Measurements from ENCODE around the gene SORCS3. TPM values are rescaled to one million over a fixed set of nuclear protein-coding genes. Genes with fewer than 3 reads are reported as not detected.

SORCS3 gene
- total and polyA plus RNA-seq, 2 donors (not counting 1 experiment from before 2014, with no cell fraction given) = not detected

DNA sequence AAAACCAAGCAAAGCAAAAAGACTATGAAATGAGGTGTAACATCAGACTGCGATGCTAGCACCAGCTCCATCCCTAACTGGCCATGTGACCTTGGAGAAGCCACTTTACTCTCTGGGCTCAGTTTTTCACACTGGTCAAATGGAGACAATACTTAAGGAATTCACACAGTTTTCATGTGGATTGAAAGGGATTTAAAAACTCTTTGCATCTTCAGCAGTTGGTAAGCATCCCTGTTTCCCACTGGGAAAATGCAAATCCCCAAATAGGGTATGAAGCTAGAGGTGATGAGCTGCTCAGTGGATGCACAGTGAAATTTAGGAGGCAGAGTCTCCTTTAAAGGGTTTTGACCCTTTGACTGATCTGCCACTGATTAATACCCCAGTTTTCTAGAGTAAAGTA lies 240.7 kb downstream of the SORCS3 start:
- Histone ChIP-seq H3K36me3 (replicated peaks in 1 of 2; ENCODE audit: control extremely low read depth in 1 of 2, control insufficient read depth in 1 of 2, extremely low read depth in 1 of 2, insufficient read depth in 2 of 2, low read length in 1 of 2) (no peaks in the 10 kb centered on the region), H3K27ac (ENCODE audit: low read length in 2 of 2) (no peak overlapping the region), H3K27me3 (replicated peaks in 1 of 4; ENCODE audit: control extremely low read depth in 1 of 4, control insufficient read depth in 3 of 4, insufficient read depth in 4 of 4, low read length in 3 of 4) (no peaks in the 10 kb centered on the region), H4K20me1 (ENCODE audit: control insufficient read depth, insufficient read depth, low read length, poor library complexity, severe bottlenecking) (no peaks in the 10 kb centered on the region), H3K4me1 (ENCODE audit: control insufficient read depth in 2 of 2, insufficient read depth in 2 of 2, low read length in 2 of 2) (no peaks in the 10 kb centered on the region), H3K9me3 (ENCODE audit: control extremely low read depth in 1 of 3, control insufficient read depth in 2 of 3, insufficient read depth in 1 of 3, low read length in 2 of 3) (no peaks in the 10 kb centered on the region), H3K4me3 (ENCODE audit: control extremely low read depth in 1 of 5, extremely low read depth in 1 of 5, insufficient read depth in 1 of 5, low read depth in 2 of 5, low read length in 4 of 5) (no peak overlapping the region), H3K4me2 (replicated peaks; ENCODE audit: low read depth, low read length, poor library complexity, severe bottlenecking) (no peak overlapping the region), H2AFZ (ENCODE audit: insufficient read depth, low read depth, low read length, poor library complexity, severe bottlenecking) (no peak overlapping the region), H3K9ac (ENCODE audit: low read length) (no peak overlapping the region), H3K79me2 (ENCODE audit: control insufficient read depth, insufficient read depth, low read length) (no peaks in the 10 kb centered on the region)
- H3K27me3 Mint-ChIP-seq = no peaks in the 10 kb centered on the region
- ChIA-PET POLR2A (no interaction called here), CTCF (no interaction called here)
- ATAC-seq (ENCODE audit: low read depth) (no peak), DNase-seq (no peak)
- 80% methylated on average over 1 of the region's 1 CpG for WGBS (ENCODE audit: insufficient coverage)
- intact Hi-C loops (cut with micrococcal nuclease) = no loop called here
- no peaks in the 10 kb centered on the region for H3K9me3 Mint-ChIP-seq (ENCODE audit: insufficient read depth)
- H3K4me1 Mint-ChIP-seq = no peaks in the 10 kb centered on the region
- H3K27ac Mint-ChIP-seq = no peak overlapping the region
- no peak overlapping the region for H3K4me3 Mint-ChIP-seq
- TF ChIP-seq EZH2 (IDR thresholded peaks at IDR 0.05; ENCODE audit: borderline replicate concordance, insufficient read depth, low read depth, low read length, poor library complexity, severe bottlenecking) = no peak
- TF ChIP-seq, protein P1, sequence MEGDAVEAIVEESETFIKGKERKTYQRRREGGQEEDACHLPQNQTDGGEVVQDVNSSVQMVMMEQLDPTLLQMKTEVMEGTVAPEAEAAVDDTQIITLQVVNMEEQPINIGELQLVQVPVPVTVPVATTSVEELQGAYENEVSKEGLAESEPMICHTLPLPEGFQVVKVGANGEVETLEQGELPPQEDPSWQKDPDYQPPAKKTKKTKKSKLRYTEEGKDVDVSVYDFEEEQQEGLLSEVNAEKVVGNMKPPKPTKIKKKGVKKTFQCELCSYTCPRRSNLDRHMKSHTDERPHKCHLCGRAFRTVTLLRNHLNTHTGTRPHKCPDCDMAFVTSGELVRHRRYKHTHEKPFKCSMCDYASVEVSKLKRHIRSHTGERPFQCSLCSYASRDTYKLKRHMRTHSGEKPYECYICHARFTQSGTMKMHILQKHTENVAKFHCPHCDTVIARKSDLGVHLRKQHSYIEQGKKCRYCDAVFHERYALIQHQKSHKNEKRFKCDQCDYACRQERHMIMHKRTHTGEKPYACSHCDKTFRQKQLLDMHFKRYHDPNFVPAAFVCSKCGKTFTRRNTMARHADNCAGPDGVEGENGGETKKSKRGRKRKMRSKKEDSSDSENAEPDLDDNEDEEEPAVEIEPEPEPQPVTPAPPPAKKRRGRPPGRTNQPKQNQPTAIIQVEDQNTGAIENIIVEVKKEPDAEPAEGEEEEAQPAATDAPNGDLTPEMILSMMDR (IDR thresholded peaks at IDR 0.05) = no peak

DNA sequence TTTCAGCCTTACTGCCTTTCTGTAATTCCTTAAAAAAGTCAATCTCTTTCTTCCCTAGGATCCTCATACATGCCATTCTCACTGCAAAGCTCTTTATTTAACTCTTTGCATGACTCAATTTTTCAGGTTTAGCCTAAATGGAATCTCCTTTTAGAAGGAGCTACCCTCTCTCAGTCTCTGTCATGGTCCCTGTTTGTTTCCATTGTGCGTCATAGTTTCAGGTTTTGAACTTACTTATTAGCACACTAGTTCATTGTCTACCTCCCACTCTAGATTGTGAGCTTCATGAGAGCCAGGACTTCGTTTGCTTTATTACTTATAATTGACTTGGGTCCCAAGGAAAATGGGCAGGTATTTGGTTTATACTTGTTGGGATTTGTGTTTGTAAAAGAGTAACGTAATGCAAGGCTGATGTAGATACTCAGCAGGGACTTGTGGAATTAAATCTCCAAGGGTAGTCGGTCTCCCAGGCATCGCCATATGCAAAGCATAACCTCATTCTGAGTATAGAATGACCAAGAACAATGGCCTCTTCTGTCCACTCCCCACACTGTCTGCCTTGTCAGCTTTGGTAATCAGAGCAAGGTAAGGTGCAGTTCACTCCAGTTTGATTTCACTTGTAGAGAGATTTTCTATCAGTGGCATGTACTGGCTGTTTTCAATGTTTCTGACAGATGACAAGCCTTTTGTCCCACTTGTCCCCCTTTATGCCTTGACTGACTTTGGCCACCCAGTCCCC lies 252.0 kb downstream of the SORCS3 start:
- intact Hi-C loops (cut with micrococcal nuclease) = no loop called here
- H3K4me1 ChIP-seq (ENCODE audit: control insufficient read depth in 2 of 2, insufficient read depth in 2 of 2, low read length in 2 of 2) = no peaks in the 10 kb centered on the region
- Mint-ChIP-seq H3K9me3 (ENCODE audit: insufficient read depth) (peaks cover 11% of the 10 kb centered on the region), H3K4me1 (no peaks in the 10 kb centered on the region), H3K27me3 (peaks cover 4% of the 10 kb centered on the region), H3K4me3 (no peak overlapping the region), H3K27ac (no peak overlapping the region)
- H3K27me3 ChIP-seq (replicated peaks in 1 of 4; ENCODE audit: control extremely low read depth in 1 of 4, control insufficient read depth in 3 of 4, insufficient read depth in 4 of 4, low read length in 3 of 4) = no peaks in the 10 kb centered on the region
- ATAC-seq (ENCODE audit: low read depth) = no peak
- WGBS (ENCODE audit: insufficient coverage) = 100% methylated on average over 1 of the region's 5 CpGs
- no peaks in the 10 kb centered on the region for H3K36me3 ChIP-seq (replicated peaks in 1 of 2; ENCODE audit: control extremely low read depth in 1 of 2, control insufficient read depth in 1 of 2, extremely low read depth in 1 of 2, insufficient read depth in 2 of 2, low read length in 1 of 2)
- H4K20me1 ChIP-seq (ENCODE audit: control insufficient read depth, insufficient read depth, low read length, poor library complexity, severe bottlenecking) = no peaks in the 10 kb centered on the region
- peaks cover 0 to 12% (median 1%) of the 10 kb centered on the region in 3 donors for H3K9me3 ChIP-seq (ENCODE audit: control extremely low read depth in 1 of 3, control insufficient read depth in 2 of 3, insufficient read depth in 1 of 3, low read length in 2 of 3)
- H3K4me3 ChIP-seq (ENCODE audit: control extremely low read depth in 1 of 5, extremely low read depth in 1 of 5, insufficient read depth in 1 of 5, low read depth in 2 of 5, low read length in 4 of 5) = no peak overlapping the region
- CTCF ChIA-PET = no interaction called here
- no peak for DNase-seq
- POLR2A ChIA-PET = no interaction called here
- H3K79me2 ChIP-seq (ENCODE audit: control insufficient read depth, insufficient read depth, low read length) = no peaks in the 10 kb centered on the region
- no peak overlapping the region for H3K4me2 ChIP-seq (replicated peaks; ENCODE audit: low read depth, low read length, poor library complexity, severe bottlenecking)
- no peak overlapping the region for H2AFZ ChIP-seq (ENCODE audit: insufficient read depth, low read depth, low read length, poor library complexity, severe bottlenecking)
- H3K9ac ChIP-seq (ENCODE audit: low read length) = no peak overlapping the region
- H3K27ac ChIP-seq (ENCODE audit: low read length in 2 of 2) = no peak overlapping the region
- TF ChIP-seq, protein P1 (IDR thresholded peaks at IDR 0.05) = no peak
- TF ChIP-seq EZH2 (IDR thresholded peaks at IDR 0.05; ENCODE audit: borderline replicate concordance, insufficient read depth, low read depth, low read length, poor library complexity, severe bottlenecking) = no peak

All from B cell (primary cell).